ENCODE measurements around the gene UTP4.

DNA sequence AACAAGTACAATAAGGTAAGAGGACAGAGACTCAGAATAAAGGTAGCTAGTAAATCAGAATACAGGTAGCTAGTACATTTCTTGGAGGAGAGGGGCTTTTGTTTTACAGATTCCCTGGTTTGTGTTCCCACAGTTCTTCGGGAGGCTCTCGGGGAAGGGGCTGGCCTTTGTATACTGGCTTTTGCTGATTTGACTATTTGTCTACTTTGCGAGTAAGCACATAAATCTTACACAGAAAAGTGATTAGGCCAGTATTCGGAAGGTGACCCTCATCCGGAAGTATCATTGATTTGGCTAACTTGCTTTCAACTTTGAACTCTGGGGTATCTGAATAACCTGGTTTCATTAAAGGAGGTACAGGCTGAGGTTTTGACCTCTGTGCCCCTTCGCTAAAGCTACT lies 33.1 kb downstream of the UTP4 start:
- TF ChIP-seq, protein P1, sequence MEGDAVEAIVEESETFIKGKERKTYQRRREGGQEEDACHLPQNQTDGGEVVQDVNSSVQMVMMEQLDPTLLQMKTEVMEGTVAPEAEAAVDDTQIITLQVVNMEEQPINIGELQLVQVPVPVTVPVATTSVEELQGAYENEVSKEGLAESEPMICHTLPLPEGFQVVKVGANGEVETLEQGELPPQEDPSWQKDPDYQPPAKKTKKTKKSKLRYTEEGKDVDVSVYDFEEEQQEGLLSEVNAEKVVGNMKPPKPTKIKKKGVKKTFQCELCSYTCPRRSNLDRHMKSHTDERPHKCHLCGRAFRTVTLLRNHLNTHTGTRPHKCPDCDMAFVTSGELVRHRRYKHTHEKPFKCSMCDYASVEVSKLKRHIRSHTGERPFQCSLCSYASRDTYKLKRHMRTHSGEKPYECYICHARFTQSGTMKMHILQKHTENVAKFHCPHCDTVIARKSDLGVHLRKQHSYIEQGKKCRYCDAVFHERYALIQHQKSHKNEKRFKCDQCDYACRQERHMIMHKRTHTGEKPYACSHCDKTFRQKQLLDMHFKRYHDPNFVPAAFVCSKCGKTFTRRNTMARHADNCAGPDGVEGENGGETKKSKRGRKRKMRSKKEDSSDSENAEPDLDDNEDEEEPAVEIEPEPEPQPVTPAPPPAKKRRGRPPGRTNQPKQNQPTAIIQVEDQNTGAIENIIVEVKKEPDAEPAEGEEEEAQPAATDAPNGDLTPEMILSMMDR (IDR thresholded peaks at IDR 0.05; ENCODE audit: low read depth, low read length) = no peak
- no peak for TF ChIP-seq EZH2phosphoT487 (IDR thresholded peaks at IDR 0.05; ENCODE audit: low read depth)
